Panc1 (cell line): ENCODE data around the gene ARFGAP1. TPM values are rescaled to one million over a fixed set of nuclear protein-coding genes. Genes with fewer than 3 reads are reported as not detected.

Source experiments
- ATAC-seq: fragments of 200-7000 bp; cut with Tn5 transposase; 2 replicates; pipeline ENCODE4 v1.9.1; 2020; ENCODE audit warnings: mild to moderate bottlenecking, moderate library complexity
- Bru-seq: library from RNA; stranded (reverse); fragments of 400-500 nt; gene quantifications from one replicate; lab custom pipeline; 2021; lab: Mats Ljungman, UMichigan
- BruChase-seq, 2 experiments: library from RNA; stranded (reverse); fragments of 400-500 nt; gene quantifications; one replicate each; lab custom pipeline; 2021; lab: Mats Ljungman, UMichigan
- BruUV-seq: library from RNA; stranded (reverse); fragments of 400-500 nt; replicated peaks from 2 replicates; lab custom pipeline; 2021; lab: Mats Ljungman, UMichigan
- CTCF ChIA-PET: fragments of 300-600 bp; sonication (Branson Sonifier 250); formaldehyde crosslinking; loops from one replicate; lab custom pipeline; 2022; ENCODE audit warnings: antibody characterized with exemption; lab: Charles Lee
- POLR2A ChIA-PET: fragments of 300-600 bp; sonication (Branson Sonifier 250); formaldehyde crosslinking; loops from one replicate; lab custom pipeline; 2022; ENCODE audit warnings: antibody characterized with exemption; lab: Charles Lee
- DNase-seq: peaks from one replicate; pipeline ENCODE4 v3.0.0-alpha.2; 2010; ENCODE audit warnings: low read depth, low spot score
- H3K27ac ChIP-seq: 2 replicates; pipeline ENCODE4 v1.5.1; 2011; ENCODE audit warnings: mild to moderate bottlenecking, low read length, inconsistent platforms
- H3K27me3 ChIP-seq: fragments of 200-500 bp; sonication (Bioruptor generic); 2 replicates; pipeline ENCODE4 v1.6.0; 2014; ENCODE audit warnings: low read length, inconsistent platforms; ENCODE audit not compliant: control insufficient read depth, insufficient read depth
- H3K36me3 ChIP-seq: fragments of 200-500 bp; sonication (Bioruptor generic); 2 replicates; pipeline ENCODE4 v1.5.1; 2014; ENCODE audit warnings: inconsistent platforms, mild to moderate bottlenecking, low read length, moderate library complexity; ENCODE audit not compliant: control insufficient read depth, insufficient read depth
- H3K4me1 ChIP-seq: 2 replicates; pipeline ENCODE4 v1.5.1; 2011; ENCODE audit warnings: inconsistent platforms, mild to moderate bottlenecking, low read length, moderate library complexity; ENCODE audit not compliant: control insufficient read depth, insufficient read depth
- H3K4me3 ChIP-seq, 2 experiments: 2 replicates each; pipeline ENCODE4 v1.5.1; 2011 to 2012; ENCODE audit warnings: low read depth in 2 of 2, low read length in 2 of 2, mild to moderate bottlenecking in 2 of 2, inconsistent platforms in 1 of 2, moderate library complexity in 1 of 2
- H3K9me3 ChIP-seq: fragments of 200-500 bp; sonication (Bioruptor generic); 2 replicates; pipeline ENCODE4 v1.5.1; 2014; ENCODE audit warnings: low read depth, mild to moderate bottlenecking, inconsistent platforms, low read length, moderate library complexity; ENCODE audit not compliant: control insufficient read depth, insufficient read depth
- POLR2AphosphoS5 ChIP-seq: IDR thresholded peaks from 2 replicates; pipeline ENCODE4 v1.6.1; 2012; ENCODE audit warnings: mild to moderate bottlenecking, low read depth, low read length, moderate library complexity
- REST ChIP-seq, 2 experiments: IDR thresholded peaks; 2 replicates each; pipeline ENCODE4 v1.6.1; 2011 to 2012; ENCODE audit warnings: low read depth in 2 of 2, control low read depth in 1 of 2, low read length in 1 of 2, mild to moderate bottlenecking in 1 of 2, moderate library complexity in 1 of 2; ENCODE audit not compliant: insufficient read depth in 1 of 2
- SIN3A ChIP-seq: IDR thresholded peaks from 2 replicates; pipeline ENCODE4 v1.6.1; 2012; ENCODE audit warnings: low read depth, mild to moderate bottlenecking, low read length, moderate library complexity, borderline replicate concordance; ENCODE audit not compliant: insufficient read depth
- TCF7L2 ChIP-seq: IDR thresholded peaks from 2 replicates; pipeline ENCODE4 v1.6.1; 2011; ENCODE audit warnings: mild to moderate bottlenecking, low read depth, low read length, inconsistent platforms
- in situ Hi-C: cut with HindIII; loops from 2 replicates; pipeline ENCODE4 v1.10.0; 2016; ENCODE audit warnings: low sequenced_read_pairs, low pct_unique_long_range_greater_than_20kb
- intact Hi-C: fragments of 100-400 bp; cut with micrococcal nuclease; formaldehyde crosslinking; loops from one replicate; pipeline ENCODE4 v1.10.0; 2022; ENCODE audit not compliant: unreplicated experiment
- long read RNA-seq: library from polyadenylated mRNA; unstranded; transcript quantifications from one replicate; pipeline ENCODE4 v2.0.0, GENCODE V29; 2021; ENCODE audit not compliant: unreplicated experiment
- polyA plus RNA-seq: library from polyadenylated mRNA; unstranded; fragments of >200 nt; gene quantifications from one replicate; pipeline ENCODE4 v1.2.1, GENCODE V29; 2012; ENCODE audit warnings: missing spikeins; ENCODE audit not compliant: insufficient read length
- total RNA-seq: library from RNA; stranded (reverse); gene quantifications from one replicate; pipeline ENCODE4 v1.2.1, GENCODE V29; 2021; ENCODE audit not compliant: unreplicated experiment
- TF ChIP-seq, protein P1 (sequence below): fragments of 450-650 bp; IDR thresholded peaks from 2 replicates; pipeline ENCODE4 v1.5.1; 2017; ENCODE audit warnings: mild to moderate bottlenecking

Gene ARFGAP1
- 110 TPM for total RNA-seq
- polyA plus RNA-seq = 124 TPM
- Bru-seq, nascent RNA = percentile 67 among the genes with signal in this experiment
- percentile 87 among the genes with signal in this experiment for BruChase-seq, experiment 1, labeled RNA remaining after a 2-hour chase
- BruChase-seq, experiment 2, labeled RNA remaining after a 6-hour chase = percentile 88 among the genes with signal in this experiment
- long read RNA-seq, transcript ARFGAP1-209 (4 exons, 2,727 nt) = minor isoform, 17 of 229 reads
- long read RNA-seq, transcript ARFGAP1-203 (13 exons, 3,281 nt) = major isoform, 109 of 229 reads
- long read RNA-seq, partial matches to known transcripts = 78 of 229 reads
- long read RNA-seq, other reads (novel, unspliced or antisense) = 22 of 229 reads

DNA sequence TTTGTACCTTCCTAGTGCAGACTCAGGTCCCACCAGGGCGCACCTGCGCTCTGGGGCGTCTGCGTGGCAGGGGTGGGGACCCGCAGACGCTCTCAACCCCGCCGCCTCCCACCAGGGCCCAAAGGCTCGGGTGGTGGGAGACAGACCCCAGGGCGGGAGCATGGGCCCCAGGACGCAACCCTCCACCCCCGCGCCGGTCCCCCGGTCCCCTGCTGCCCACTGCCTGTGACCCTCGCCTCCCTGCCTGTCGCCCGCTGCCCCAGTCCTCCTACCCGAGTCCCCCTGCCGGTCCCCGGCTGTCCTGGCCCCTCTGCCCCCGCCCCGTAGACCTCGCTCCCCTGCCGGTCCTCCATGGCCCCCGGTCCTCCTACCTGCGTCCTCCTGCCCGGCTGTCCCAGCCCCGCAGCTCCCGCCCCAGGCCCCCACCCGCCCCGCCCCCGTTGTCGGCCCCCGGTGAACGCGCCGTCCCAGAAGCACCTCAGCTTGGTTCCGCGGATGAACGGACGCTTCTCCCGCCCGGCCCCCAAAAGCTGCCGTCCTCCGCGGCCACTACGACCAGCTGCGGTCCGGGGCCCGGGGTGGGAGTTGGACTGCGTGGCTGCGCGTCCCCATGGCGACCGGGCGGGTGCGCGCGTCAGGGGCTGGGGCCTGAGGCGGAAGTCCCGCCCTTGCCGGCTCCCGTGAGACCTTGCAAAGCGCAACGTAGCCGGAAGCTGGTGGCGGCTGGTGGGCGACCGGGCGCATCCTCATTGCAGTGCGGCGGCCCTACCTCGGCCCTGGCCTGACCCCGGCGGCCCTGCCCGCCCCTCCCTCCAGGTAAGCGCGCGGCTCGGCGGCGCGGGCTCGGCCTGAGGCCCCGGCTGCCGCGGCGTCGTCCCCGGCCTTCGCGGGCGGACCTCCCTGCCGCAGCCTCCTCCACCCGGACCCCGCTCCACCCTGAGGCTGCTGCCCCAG, at the start of gene ARFGAP1:
ARFGAP1 (plus strand) TSS at position 709 of the 954 bp plus-strand sequence. CDS start 2,768 bp downstream, outside the sequence.
- peaks cover 15% of the 10 kb centered on the region for H3K4me1 ChIP-seq
- in situ Hi-C loops (no loop called here), intact Hi-C loops (no loop called here)
- POLR2A ChIA-PET = interaction anchor here (0.5 to 0.6 kb wide), 3 partner anchors 8 to 369 kb away, joined by 3 to 10 read pairs (median 4); no protein-coding TSS in a partner anchor
- H3K36me3 ChIP-seq = no peaks in the 10 kb centered on the region; the same call in 1 of the 2 replicates
- DNase-seq (no peak), ATAC-seq (peak; percentile 97)
- H3K27me3 ChIP-seq = no peaks in the 10 kb centered on the region
- CTCF ChIA-PET = interaction anchor here (0.6 to 0.7 kb wide), 2 partner anchors 49 to 61 kb away, joined by 3 to 8 read pairs; no protein-coding TSS in a partner anchor
- H3K9me3 ChIP-seq = no peaks in the 10 kb centered on the region
- H3K4me3 ChIP-seq = peak within 1 kb of the TSS; percentile 95 to 99
- peak; percentile 80 for TF ChIP-seq POLR2AphosphoS5
- TF ChIP-seq, protein P1, sequence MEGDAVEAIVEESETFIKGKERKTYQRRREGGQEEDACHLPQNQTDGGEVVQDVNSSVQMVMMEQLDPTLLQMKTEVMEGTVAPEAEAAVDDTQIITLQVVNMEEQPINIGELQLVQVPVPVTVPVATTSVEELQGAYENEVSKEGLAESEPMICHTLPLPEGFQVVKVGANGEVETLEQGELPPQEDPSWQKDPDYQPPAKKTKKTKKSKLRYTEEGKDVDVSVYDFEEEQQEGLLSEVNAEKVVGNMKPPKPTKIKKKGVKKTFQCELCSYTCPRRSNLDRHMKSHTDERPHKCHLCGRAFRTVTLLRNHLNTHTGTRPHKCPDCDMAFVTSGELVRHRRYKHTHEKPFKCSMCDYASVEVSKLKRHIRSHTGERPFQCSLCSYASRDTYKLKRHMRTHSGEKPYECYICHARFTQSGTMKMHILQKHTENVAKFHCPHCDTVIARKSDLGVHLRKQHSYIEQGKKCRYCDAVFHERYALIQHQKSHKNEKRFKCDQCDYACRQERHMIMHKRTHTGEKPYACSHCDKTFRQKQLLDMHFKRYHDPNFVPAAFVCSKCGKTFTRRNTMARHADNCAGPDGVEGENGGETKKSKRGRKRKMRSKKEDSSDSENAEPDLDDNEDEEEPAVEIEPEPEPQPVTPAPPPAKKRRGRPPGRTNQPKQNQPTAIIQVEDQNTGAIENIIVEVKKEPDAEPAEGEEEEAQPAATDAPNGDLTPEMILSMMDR = no peak
- no peak for TF ChIP-seq REST (IDR thresholded peaks at IDR 0.05; ENCODE audit: insufficient read depth in 1 of 2, low read depth in 2 of 2, low read length in 1 of 2)
- peak; percentile 84; the same call in 1 of the 2 replicates for TF ChIP-seq SIN3A
- TF ChIP-seq TCF7L2 = no peak
- peak within 1 kb of the TSS; percentile 82 for H3K27ac ChIP-seq
- BruUV-seq = no TSS peak

- intact Hi-C loops (loop anchor here (5.0 kb wide), 1 partner anchor 69 kb away; the partner anchor contains the start of gene COL20A1), in situ Hi-C loops (loop anchor here (5.0 kb wide), 1 partner anchor 54 kb away; no protein-coding TSS in a partner anchor)
- H3K4me1 ChIP-seq = peaks cover 24% of the 10 kb centered on the region
- no peak overlapping the region for H3K4me3 ChIP-seq
- ATAC-seq = peak; percentile 69
- H3K27me3 ChIP-seq = no peaks in the 10 kb centered on the region
- TF ChIP-seq, protein P1 = peak; percentile 94
- TF ChIP-seq SIN3A (no peak), TCF7L2 (no peak)
- DNase-seq = no peak
- no peaks in the 10 kb centered on the region for H3K36me3 ChIP-seq
- H3K9me3 ChIP-seq = no peaks in the 10 kb centered on the region
- POLR2A ChIA-PET = interaction anchor here (1.1 kb wide), 1 partner anchor 12 kb away, joined by 3 read pairs; no protein-coding TSS in a partner anchor
- no TSS peak for BruUV-seq
- CTCF ChIA-PET = interaction anchor here (0.6 to 4.1 kb wide), 20 partner anchors 11 to 257 kb away, joined by 3 to 52 read pairs (median 5); partner anchors contain the start of genes ARFGAP1 and BIRC7
- peak overlapping the region; percentile 54 for H3K27ac ChIP-seq
Measured at GRCh38 chr20:63223121-63223825, 49.3 kb upstream of the ARFGAP1 start.
